HG03342 (cell line): ENCODE measurements around the gene OSBPL3.

Experiments
- ATAC-seq: cut with Tn5 transposase; IDR thresholded peaks from one replicate; pipeline ENCODE4 v1.9.1; 2021; ENCODE audit warnings: mild to moderate bottlenecking, moderate library complexity; ENCODE audit not compliant: unreplicated experiment

The OSBPL3 gene

GRCh38 chr7:24959735-24960485, 20.1 kb downstream of the OSBPL3 start:
- ATAC-seq = no peak

- no peak for ATAC-seq
Measured at GRCh38 chr7:24958399-24958798, 21.6 kb downstream of the OSBPL3 start.

GRCh38 chr7:24956021-24956420, 24.0 kb downstream of the OSBPL3 start:
- no peak for ATAC-seq

- no peak for ATAC-seq
Measured at GRCh38 chr7:24955313-24955712, 24.7 kb downstream of the OSBPL3 start.

GRCh38 chr7:24952464-24952863, 27.5 kb downstream of the OSBPL3 start:
- ATAC-seq = no peak

- ATAC-seq = no peak
Measured at GRCh38 chr7:24951441-24951980, 28.5 kb downstream of the OSBPL3 start.

GRCh38 chr7:24949884-24950283, 30.1 kb downstream of the OSBPL3 start:
- no peak for ATAC-seq

- peak; percentile 71 for ATAC-seq
Measured at GRCh38 chr7:24948739-24949138, 31.2 kb downstream of the OSBPL3 start.

- no peak for ATAC-seq
Measured at GRCh38 chr7:24946467-24946866, 33.5 kb downstream of the OSBPL3 start.

GRCh38 chr7:24945899-24946298, 34.1 kb downstream of the OSBPL3 start:
- ATAC-seq = no peak

GRCh38 chr7:24943096-24943948, 36.7 kb downstream of the OSBPL3 start:
- no peak for ATAC-seq

GRCh38 chr7:24942226-24942625, 37.8 kb downstream of the OSBPL3 start:
- no peak for ATAC-seq

- no peak for ATAC-seq
Measured at GRCh38 chr7:24939416-24939815, 40.6 kb downstream of the OSBPL3 start.

GRCh38 chr7:24936121-24936824, 43.7 kb downstream of the OSBPL3 start:
- ATAC-seq = peak; percentile 73

- ATAC-seq = no peak
Measured at GRCh38 chr7:24933298-24933697, 46.7 kb downstream of the OSBPL3 start.

- ATAC-seq = no peak
Measured at GRCh38 chr7:24932815-24933214, 47.2 kb downstream of the OSBPL3 start.

GRCh38 chr7:24932389-24932788, 47.6 kb downstream of the OSBPL3 start:
- ATAC-seq = no peak

- no peak for ATAC-seq
Measured at GRCh38 chr7:24931844-24932243, 48.1 kb downstream of the OSBPL3 start.

- no peak for ATAC-seq
Measured at GRCh38 chr7:24930856-24931255, 49.1 kb downstream of the OSBPL3 start.

- ATAC-seq = no peak
Measured at GRCh38 chr7:24926623-24927524, 53.1 kb downstream of the OSBPL3 start.
